HepG2 (cell line): ENCODE measurements around the gene SERINC4. TPM values are rescaled to one million over a fixed set of nuclear protein-coding genes. Genes with fewer than 3 reads are reported as not detected.
A peak's percentile ranks its signal among the peaks of the same experiment; 100 is the strongest.
"Not testable (repeated sequence)": the region's sequence is repeated elsewhere in the genome, so short reads cannot be mapped to it uniquely, and the experiment has no call there.

Experiments used
- CREB1 ChIP-seq, 2 experiments: fragments of 450-650 bp in 1 of 2; IDR thresholded peaks; 2 replicates each; pipeline ENCODE4 v1.6.1; 2016 to 2017; ENCODE audit warnings: control low read depth in 1 of 2, mild to moderate bottlenecking in 1 of 2, missing compliant biosample characterization in 1 of 2, missing genetic modification characterization in 1 of 2
- EED ChIP-seq: sonication (generic); formaldehyde crosslinking; IDR thresholded peaks from 2 replicates; pipeline ENCODE4 v1.5.0; 2020; ENCODE audit warnings: mild to moderate bottlenecking, missing genetic modification reagents
- HES4 ChIP-seq: sonication (generic); formaldehyde crosslinking; IDR thresholded peaks from 2 replicates; pipeline ENCODE4 v1.9.0; 2021; ENCODE audit warnings: mild to moderate bottlenecking, missing genetic modification reagents, borderline replicate concordance
- IRF9 ChIP-seq: sonication (generic); formaldehyde crosslinking; IDR thresholded peaks from 2 replicates; pipeline ENCODE4 v1.8.0; 2022; ENCODE audit warnings: missing genetic modification reagents, mild to moderate bottlenecking, borderline replicate concordance
- NFYB ChIP-seq: sonication (generic); formaldehyde crosslinking; IDR thresholded peaks from 2 replicates; pipeline ENCODE4 v1.4.0; 2020; ENCODE audit warnings: missing genetic modification reagents
- NR2F6 ChIP-seq, 2 experiments: IDR thresholded peaks; 2 replicates each; pipeline ENCODE4 v1.6.1; 2016; ENCODE audit warnings: antibody characterized with exemption in 1 of 2, mild to moderate bottlenecking in 1 of 2
- PAX8 ChIP-seq: sonication (generic); formaldehyde crosslinking; IDR thresholded peaks from 2 replicates; pipeline ENCODE4 v1.8.0; 2022; ENCODE audit warnings: mild to moderate bottlenecking, missing genetic modification reagents, borderline replicate concordance
- PHF21A ChIP-seq: sonication (generic); formaldehyde crosslinking; IDR thresholded peaks from 2 replicates; pipeline ENCODE4 v1.5.0; 2020; ENCODE audit warnings: mild to moderate bottlenecking, missing genetic modification reagents
- POLR2AphosphoS5 ChIP-seq: IDR thresholded peaks from 2 replicates; pipeline ENCODE4 v1.6.1; 2012; ENCODE audit warnings: low read depth, low read length
- TBX2 ChIP-seq: sonication (generic); formaldehyde crosslinking; IDR thresholded peaks from 2 replicates; pipeline ENCODE4 v1.5.0; 2020; ENCODE audit warnings: missing genetic modification reagents, mild to moderate bottlenecking, borderline replicate concordance
- TFDP1 ChIP-seq: IDR thresholded peaks from 2 replicates; pipeline ENCODE4 v1.6.1; 2016; ENCODE audit warnings: missing compliant biosample characterization, missing genetic modification reagents, borderline replicate concordance
- YEATS2 ChIP-seq: sonication (generic); formaldehyde crosslinking; IDR thresholded peaks from 2 replicates; pipeline ENCODE4 v1.4.0; 2020; ENCODE audit warnings: missing genetic modification reagents, borderline replicate concordance
- ZBTB44 ChIP-seq: sonication (generic); formaldehyde crosslinking; IDR thresholded peaks from 2 replicates; pipeline ENCODE4 v1.4.0; 2020; ENCODE audit warnings: missing genetic modification reagents
- ZFX ChIP-seq: sonication (generic); formaldehyde crosslinking; IDR thresholded peaks from 2 replicates; pipeline ENCODE4 v1.4.0; 2020; ENCODE audit warnings: mild to moderate bottlenecking, low read depth, missing genetic modification reagents, moderate library complexity
- ZHX1 ChIP-seq: sonication (generic); formaldehyde crosslinking; IDR thresholded peaks from 2 replicates; pipeline ENCODE4 v1.8.1; 2022; ENCODE audit warnings: low read depth, mild to moderate bottlenecking, missing genetic modification reagents
- ZMAT3 ChIP-seq: sonication (generic); formaldehyde crosslinking; conservative IDR thresholded peaks from 2 replicates; pipeline ENCODE4 v1.7.0; 2021; ENCODE audit warnings: missing genetic modification reagents
- ZMYM4 ChIP-seq: sonication (generic); formaldehyde crosslinking; IDR thresholded peaks from 2 replicates; pipeline ENCODE4 v1.8.1; 2023; ENCODE audit warnings: mild to moderate bottlenecking, missing genetic modification reagents
- ZNF362 ChIP-seq: sonication (generic); formaldehyde crosslinking; IDR thresholded peaks from 2 replicates; pipeline ENCODE4 v1.4.0; 2020; ENCODE audit warnings: missing genetic modification reagents, mild to moderate bottlenecking, borderline replicate concordance
- ZNF550 ChIP-seq: sonication (generic); formaldehyde crosslinking; IDR thresholded peaks from 2 replicates; pipeline ENCODE4 v1.4.0; 2020; ENCODE audit warnings: mild to moderate bottlenecking, missing genetic modification reagents, borderline replicate concordance
- ZNF883 ChIP-seq: sonication (generic); formaldehyde crosslinking; IDR thresholded peaks from 2 replicates; pipeline ENCODE4 v1.5.1; 2020; ENCODE audit warnings: mild to moderate bottlenecking, missing genetic modification reagents; ENCODE audit errors: not compliant biosample characterization
- polyA plus RNA-seq, 8 experiments: library from polyadenylated mRNA; depleted of rRNA in 3 of 8; stranded (reverse) in 7 of 8; unstranded in 1 of 8; fragments of >200 nt; fragmentation: Illumina TruSeq in 4 of 8; extraction: Trizol in 4 of 8; gene quantifications; 2 replicates each; pipeline versions ENCODE4 v1.2.1 to v1.2.3, GENCODE V29; 2011 to 2016; ENCODE audit warnings: low read depth in 4 of 8, missing spikeins in 1 of 8, mixed read lengths in 1 of 8; ENCODE audit not compliant: insufficient read depth in 1 of 8
- total RNA-seq, 5 experiments: library from RNA; depleted of rRNA; stranded (reverse); fragments of >200 nt; fragmentation: Illumina TruSeq; extraction: Trizol; gene quantifications; 2 replicates each; pipeline ENCODE4 v1.2.3, GENCODE V29; 2016; ENCODE audit warnings: low read depth in 1 of 5

The SERINC4 gene
- total and polyA plus RNA-seq, 2 of the 13 experiments (the other 11 are each of a cell fraction or from before 2014, with no cell fraction given), result not detected

- TF ChIP-seq ZHX1 (CRISPR knock-in tag) (peak; percentile 76), ZFX (CRISPR knock-in tag) (peak; percentile 95), IRF9 (CRISPR knock-in tag) (peak; percentile 76; the same call in 1 of the 2 replicates), ZMAT3 (0 out of 2 replicates have a peak, but pooled peaks have one; percentile 50), ZNF883 (CRISPR knock-in tag) (peak; percentile 89), POLR2AphosphoS5 (peak; percentile 80), TFDP1 (peak; percentile 80; the same call in 1 of the 2 replicates), ZBTB44 (CRISPR knock-in tag) (0 out of 2 replicates have a peak, but pooled peaks have one; percentile 14), NR2F6 (CRISPR knock-in tag; IDR thresholded peaks at IDR 0.05) (0 out of 2 replicates have a peak, but pooled peaks have one; percentile 20), TBX2 (CRISPR knock-in tag) (peak; percentile 63; the same call in 1 of the 2 replicates), YEATS2 (CRISPR knock-in tag) (peak; percentile 67), PAX8 (CRISPR knock-in tag) (0 out of 2 replicates have a peak, but pooled peaks have one; percentile 73), NFYB (peak; percentile 86), HES4 (CRISPR knock-in tag) (0 out of 2 replicates have a peak, but pooled peaks have one; percentile 48), ZNF362 (peak; percentile 59; the same call in 1 of the 2 replicates), CREB1 (IDR thresholded peaks at IDR 0.05) (peak; percentile 52; the same call in 1 of the 2 replicates), PHF21A (peak; percentile 86), ZMYM4 (CRISPR knock-in tag) (peak; percentile 85), EED (CRISPR knock-in tag) (peak; percentile 25; the same call in 1 of the 2 replicates), ZNF550 (CRISPR knock-in tag) (peak; percentile 59; the same call in 1 of the 2 replicates)
- not testable (repeated sequence) for TF ChIP-seq NR2F6 (IDR thresholded peaks at IDR 0.05); CREB1 (CRISPR knock-in tag; IDR thresholded peaks at IDR 0.05)
Measured at GRCh38 chr15:43746245-43746902, 53.6 kb downstream of the SERINC4 start, which contains the start of gene PDIA3 (continued).
